GM13976 (cell line): ENCODE measurements around the gene ANK3.

Source experiments
- DNase-seq: peaks from one replicate; pipeline ENCODE4 v3.0.0; 2012; ENCODE audit warnings: low spot score
- CTCF ChIP-seq: IDR thresholded peaks from 2 replicates; pipeline ENCODE4 v1.5.1; 2012; ENCODE audit warnings: borderline replicate concordance, mild to moderate bottlenecking; ENCODE audit not compliant: insufficient read depth; ENCODE audit errors: extremely low read depth, missing control alignments, control extremely low read depth
- in situ Hi-C: fragments of 300-500 bp; cut with MboI; formaldehyde crosslinking; loops from one replicate; pipeline ENCODE4 v1.12.0; 2022; ENCODE audit warnings: low sequenced_read_pairs, mixed read lengths, inconsistent platforms; ENCODE audit not compliant: unreplicated experiment

ANK3 gene

DNA sequence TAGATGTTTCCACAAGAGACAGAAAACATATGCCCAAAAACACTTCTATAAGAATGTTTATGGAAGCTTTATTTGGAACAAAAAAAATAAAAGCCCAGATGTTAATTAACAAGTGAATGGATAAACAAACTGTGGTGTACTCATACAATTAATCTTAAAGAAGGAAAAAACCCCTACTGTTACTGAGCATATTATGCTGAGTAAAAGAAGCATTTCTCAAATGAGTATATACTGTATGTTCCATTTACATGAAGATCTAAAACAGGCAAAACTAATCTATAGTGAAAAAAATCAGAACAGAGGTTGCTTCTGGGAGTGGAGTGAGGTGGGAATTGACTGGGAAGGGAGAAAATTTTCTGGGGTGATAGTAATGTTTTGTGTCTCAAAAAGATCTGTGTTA lies 15.5 kb upstream of the ANK3 start:
- no peak for DNase-seq
- TF ChIP-seq CTCF = no peak
- in situ Hi-C loops = no loop called here

DNA sequence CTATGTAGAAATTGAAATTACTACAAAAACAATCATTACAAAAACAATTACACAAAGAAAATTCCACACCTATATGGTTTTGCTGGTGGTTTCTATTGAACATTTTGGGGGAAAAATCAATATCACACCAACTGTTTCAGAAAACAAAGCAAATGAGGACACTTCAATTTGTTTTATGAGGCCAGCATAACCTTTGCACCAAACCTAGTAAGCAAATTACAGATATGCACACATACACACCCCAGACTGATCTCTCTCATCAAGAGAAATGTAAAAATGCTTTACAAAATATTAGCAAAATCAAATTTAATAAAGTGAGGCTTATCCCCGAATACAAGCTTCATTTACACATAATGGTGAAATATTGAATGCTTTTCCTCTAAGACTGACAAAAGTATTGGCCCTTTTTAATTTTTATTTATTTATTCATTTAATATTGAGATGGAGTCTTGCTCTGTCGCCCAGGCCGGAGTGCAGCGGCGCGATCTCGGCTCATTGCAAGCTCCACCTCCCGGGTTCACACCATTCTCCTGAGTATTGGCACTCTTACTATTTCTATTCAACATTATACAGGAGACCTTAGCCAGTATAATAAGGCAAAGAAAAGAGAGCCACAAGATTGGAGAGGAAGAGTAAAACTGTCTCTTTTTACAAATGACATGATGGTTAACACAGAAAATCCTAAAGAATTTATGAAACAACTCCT lies 13.6 kb upstream of the ANK3 start:
- no peak for DNase-seq
- in situ Hi-C loops = no loop called here
- TF ChIP-seq CTCF = no peak

GRCh38 chr10:60400366-60400765 lies 10.7 kb upstream of the ANK3 start:
- in situ Hi-C loops = no loop called here
- DNase-seq = no peak
- TF ChIP-seq CTCF = no peak

GRCh38 chr10:60399328-60399727 lies 9.7 kb upstream of the ANK3 start:
- TF ChIP-seq CTCF = no peak
- in situ Hi-C loops = no loop called here
- no peak for DNase-seq

DNA sequence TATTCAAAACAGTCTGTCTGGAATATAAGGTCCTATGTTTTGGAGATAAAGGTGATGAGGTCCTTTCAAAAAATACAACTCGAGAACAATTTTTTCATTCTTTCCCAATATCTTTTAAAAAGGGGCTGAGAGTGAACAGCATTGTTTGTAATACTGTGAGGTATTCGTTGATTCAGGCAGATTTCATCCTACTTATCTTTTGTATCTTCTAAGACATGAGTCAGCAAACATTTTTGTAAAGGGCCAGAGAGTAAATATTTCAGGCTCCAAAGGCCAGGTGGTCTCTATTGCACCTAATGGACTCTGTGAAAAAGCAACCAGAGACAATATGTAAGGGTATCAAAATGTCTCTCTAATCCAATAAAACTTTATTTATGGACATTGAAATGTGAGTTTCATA lies 8.1 kb upstream of the ANK3 start:
- in situ Hi-C loops = no loop called here
- TF ChIP-seq CTCF = no peak
- DNase-seq = no peak

DNA sequence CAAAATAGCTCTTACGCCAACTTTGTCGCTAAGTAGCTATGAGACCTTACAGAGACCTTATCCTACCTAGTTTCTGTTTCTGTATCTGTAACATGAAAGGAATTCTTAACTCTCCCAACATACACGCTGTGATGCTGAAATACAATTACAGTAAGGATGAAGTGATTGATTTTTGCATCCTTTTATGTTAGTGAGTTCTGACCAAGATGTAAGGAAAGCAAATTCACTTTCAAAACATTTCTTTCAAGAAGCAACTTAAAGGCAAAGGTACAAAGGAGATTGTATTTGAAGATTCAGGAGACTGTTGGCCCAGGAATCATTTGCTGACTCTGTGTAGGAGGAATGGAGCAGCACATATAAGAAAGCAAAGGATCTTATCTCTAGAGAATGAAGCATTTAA lies 7.1 kb upstream of the ANK3 start:
- in situ Hi-C loops = no loop called here
- DNase-seq = no peak
- no peak for TF ChIP-seq CTCF
